Tibial artery (tissue), 4 donors: Measurements from ENCODE around the gene TEX52.

Experiments used
- DNase-seq, 2 donors: peaks; one replicate each; pipeline ENCODE4 v3.0.0-alpha.2; 2019
- H3K27ac ChIP-seq, 2 donors: fragments of 200-600 bp; sonication (generic) in 1 of 2; 1 replicate in 1 of 2; 2 replicates in 1 of 2; pipeline ENCODE4 v1.5.1; 2018 to 2019; ENCODE audit warnings: mild to moderate bottlenecking in 1 of 2
- H3K27me3 ChIP-seq, 2 donors: fragments of 200-600 bp; sonication (generic) in 1 of 2; one replicate each; pipeline versions ENCODE4 v1.5.1 to v1.6.0; 2016 to 2019
- H3K36me3 ChIP-seq, 3 donors: fragments of 200-600 bp; sonication (generic) in 2 of 3; one replicate each; pipeline ENCODE4 v1.5.1; 2016 to 2019; ENCODE audit warnings: mild to moderate bottlenecking in 2 of 3
- H3K4me1 ChIP-seq, 4 donors: fragments of 200-600 bp; sonication (generic) in 2 of 4; 1 replicate in 3 of 4; 2 replicates in 1 of 4; pipeline ENCODE4 v1.5.1; 2016 to 2019
- H3K4me3 ChIP-seq, 2 donors: fragments of 200-600 bp; sonication (generic) in 1 of 2; 1 replicate in 1 of 2; 2 replicates in 1 of 2; pipeline ENCODE4 v1.5.1; 2018 to 2019; ENCODE audit warnings: mild to moderate bottlenecking in 2 of 2
- H3K9me3 ChIP-seq, 3 donors: fragments of 200-600 bp; sonication (generic) in 1 of 3; one replicate each; pipeline ENCODE4 v1.5.1; 2016 to 2019
- CTCF ChIP-seq, 2 experiments: fragments of 200-600 bp in 1 of 2; fragments of 450-650 bp in 1 of 2; IDR thresholded peaks; one replicate each; pipeline ENCODE4 v1.5.1; 2017 to 2019; ENCODE audit warnings: antibody characterized with exemption in 2 of 2, mild to moderate bottlenecking in 1 of 2, moderate library complexity in 1 of 2
- intact Hi-C: fragments of 100-400 bp; cut with DNase I; formaldehyde crosslinking; loops from one replicate; pipeline ENCODE4 v1.15.0; 2023; ENCODE audit warnings: low total_unique reads

TEX52 gene

GRCh38 chr12:2862876-2863275 is 6.0 kb upstream of the TEX52 start:
- Histone ChIP-seq H3K4me3 (no peak overlapping the region), H3K36me3 (no peaks in the 10 kb centered on the region), H3K4me1 (no peaks in the 10 kb centered on the region), H3K27me3 (no peaks in the 10 kb centered on the region), H3K27ac (no peak overlapping the region), H3K9me3 (no peaks in the 10 kb centered on the region)
- no peak for DNase-seq
- no peak for TF ChIP-seq CTCF (IDR thresholded peaks at IDR 0.05)
- intact Hi-C loops, result no loop called here

GRCh38 chr12:2860170-2860569 is 3.3 kb upstream of the TEX52 start:
- no peak for DNase-seq
- intact Hi-C loops, result no loop called here
- TF ChIP-seq CTCF (IDR thresholded peaks at IDR 0.05), result no peak
- Histone ChIP-seq H3K4me1 (peaks cover 0 to 11% (median 0%) of the 10 kb centered on the region in 4 donors), H3K27me3 (no peaks in the 10 kb centered on the region), H3K9me3 (no peaks in the 10 kb centered on the region), H3K4me3 (no peak overlapping the region), H3K36me3 (peaks cover 0 to 10% (median 0%) of the 10 kb centered on the region in 3 donors), H3K27ac (no peak overlapping the region)

- Histone ChIP-seq H3K4me1 (peaks cover 0 to 11% (median 0%) of the 10 kb centered on the region in 4 donors), H3K9me3 (no peaks in the 10 kb centered on the region), H3K27me3 (no peaks in the 10 kb centered on the region), H3K4me3 (no peak overlapping the region), H3K36me3 (peaks cover 0 to 19% (median 0%) of the 10 kb centered on the region in 3 donors), H3K27ac (no peak overlapping the region)
- no peak for TF ChIP-seq CTCF (IDR thresholded peaks at IDR 0.05)
- intact Hi-C loops, result loop anchor here (10.0 kb wide), 1 partner anchor 176 kb away; no protein-coding TSS in a partner anchor
- DNase-seq, result no peak
Observed at GRCh38 chr12:2858944-2859421, 2.1 kb upstream of the TEX52 start.

- intact Hi-C loops, result loop anchor here (10.0 kb wide), 1 partner anchor 176 kb away; no protein-coding TSS in a partner anchor
- H3K9me3 ChIP-seq, result no peaks in the 10 kb centered on the region
- no peak overlapping the region for H3K27ac ChIP-seq
- no peaks in the 10 kb centered on the region for H3K27me3 ChIP-seq
- DNase-seq, result no peak
- H3K4me1 ChIP-seq, result peaks cover 0 to 18% (median 2%) of the 10 kb centered on the region in 4 donors
- no peak overlapping the region for H3K4me3 ChIP-seq
- peaks cover 0 to 19% (median 0%) of the 10 kb centered on the region in 3 donors for H3K36me3 ChIP-seq
- TF ChIP-seq CTCF (IDR thresholded peaks at IDR 0.05), result no peak
Observed at GRCh38 chr12:2858334-2858733, 1.5 kb upstream of the TEX52 start.

- DNase-seq, result no peak
- peaks cover 0 to 19% (median 0%) of the 10 kb centered on the region in 3 donors for H3K36me3 ChIP-seq
- peaks cover 0 to 21% (median 2%) of the 10 kb centered on the region in 4 donors for H3K4me1 ChIP-seq
- H3K27me3 ChIP-seq, result no peaks in the 10 kb centered on the region
- no peak overlapping the region for H3K4me3 ChIP-seq
- intact Hi-C loops, result loop anchor here (10.0 kb wide), 1 partner anchor 177 kb away; no protein-coding TSS in a partner anchor
- no peak for TF ChIP-seq CTCF (IDR thresholded peaks at IDR 0.05)
- H3K9me3 ChIP-seq, result no peaks in the 10 kb centered on the region
- no peak overlapping the region for H3K27ac ChIP-seq
Observed at GRCh38 chr12:2857576-2857975, 737 bp upstream of the TEX52 start.
